GM12878 (cell line): Measurements from ENCODE around the gene PPM1A. TPM values are rescaled to one million over a fixed set of nuclear protein-coding genes. Genes with fewer than 3 reads are reported as not detected.

ENCODE experiments used
- BHLHE40 ChIP-seq, 2 experiments: fragments of 450-650 bp in 1 of 2; IDR thresholded peaks; 2 replicates each; pipeline ENCODE4 v1.6.1; 2011 to 2017; ENCODE audit warnings: low read depth in 2 of 2, borderline replicate concordance in 1 of 2, improper control_type of control experiment in 1 of 2, low read length in 1 of 2, mild to moderate bottlenecking in 1 of 2
- EP300 ChIP-seq, 2 experiments: fragments of 150-350 bp in 1 of 2; IDR thresholded peaks; 2 replicates each; pipeline ENCODE4 v1.6.1; 2011 to 2012; ENCODE audit warnings: low read depth in 2 of 2, low read length in 2 of 2, borderline replicate concordance in 1 of 2, improper control_type of control experiment in 1 of 2, inconsistent platforms in 1 of 2; ENCODE audit not compliant: control insufficient read depth in 1 of 2
- ETV6 ChIP-seq, 2 experiments: fragments of 450-650 bp in 1 of 2; IDR thresholded peaks in 1 of 2; conservative IDR thresholded peaks in 1 of 2; 2 replicates each; pipeline ENCODE4 v1.6.1; 2014; ENCODE audit warnings: antibody characterized with exemption in 1 of 2, borderline replicate concordance in 1 of 2, low read depth in 1 of 2, mild to moderate bottlenecking in 1 of 2, moderate library complexity in 1 of 2
- FOS ChIP-seq: IDR thresholded peaks from 3 replicates; pipeline ENCODE4 v1.6.1; 2011; ENCODE audit warnings: borderline replicate concordance; ENCODE audit not compliant: insufficient read length; ENCODE audit errors: extremely low read depth
- IKZF1 ChIP-seq: fragments of 450-650 bp; conservative IDR thresholded peaks from 2 replicates; pipeline ENCODE4 v1.6.1; 2017; ENCODE audit warnings: antibody characterized with exemption, mild to moderate bottlenecking
- MEF2B ChIP-seq: fragments of 450-650 bp; IDR thresholded peaks from 2 replicates; pipeline ENCODE4 v1.6.1; 2018; ENCODE audit warnings: mild to moderate bottlenecking, moderate library complexity; ENCODE audit not compliant: partially characterized antibody, poor library complexity, severe bottlenecking
- NBN ChIP-seq: fragments of 450-650 bp; IDR thresholded peaks from 2 replicates; pipeline ENCODE4 v1.6.1; 2016
- NFYB ChIP-seq: IDR thresholded peaks from 2 replicates; pipeline ENCODE4 v1.6.1; 2011; ENCODE audit warnings: low read depth, mild to moderate bottlenecking, low read length, improper control_type of control experiment, moderate library complexity; ENCODE audit not compliant: insufficient read depth
- PML ChIP-seq: IDR thresholded peaks from 2 replicates; pipeline ENCODE4 v1.6.1; 2012; ENCODE audit warnings: low read length, inconsistent platforms
- POLR2AphosphoS5 ChIP-seq: IDR thresholded peaks from 2 replicates; pipeline ENCODE4 v1.6.1; 2011; ENCODE audit warnings: mild to moderate bottlenecking, low read length, inconsistent platforms
- RFX5 ChIP-seq: IDR thresholded peaks from 2 replicates; pipeline ENCODE4 v1.6.1; 2011; ENCODE audit warnings: low read depth, low read length, improper control_type of control experiment
- STAT1 ChIP-seq: fragments of 450-650 bp; conservative IDR thresholded peaks from 2 replicates; pipeline ENCODE4 v1.6.1; 2014; ENCODE audit warnings: antibody characterized with exemption, mild to moderate bottlenecking
- TCF12 ChIP-seq: IDR thresholded peaks from 2 replicates; pipeline ENCODE4 v1.6.1; 2011; ENCODE audit warnings: low read depth, mild to moderate bottlenecking, low read length
- TCF3 ChIP-seq: IDR thresholded peaks from 2 replicates; pipeline ENCODE4 v1.6.1; 2012; ENCODE audit warnings: low read depth, mild to moderate bottlenecking, low read length, borderline replicate concordance; ENCODE audit not compliant: insufficient read depth
- polyA plus RNA-seq, 11 experiments: library from polyadenylated mRNA; depleted of rRNA in 4 of 11; unstranded in 6 of 11; stranded (reverse) in 5 of 11; fragments of >200 nt; fragmentation: Nextera tagmentation in 4 of 11; fragmentation: Illumina TruSeq in 1 of 11; extraction: Ambion mirVana in 4 of 11; extraction: Trizol in 1 of 11; gene quantifications; 1 replicate in 1 of 11; 2 replicates in 10 of 11; pipeline versions ENCODE4 v1.2.1 to v1.2.3, GENCODE V29; 2011 to 2016; ENCODE audit warnings: inconsistent platforms in 2 of 11, missing spikeins in 2 of 11, low read depth in 1 of 11
- total RNA-seq, 4 experiments: library from RNA; depleted of rRNA in 3 of 4; stranded (reverse); fragments of >200 nt in 3 of 4; fragmentation: Illumina TruSeq in 1 of 4; extraction: Trizol in 1 of 4; gene quantifications; 2 replicates each; pipeline versions ENCODE4 v1.2.1 to v1.2.3, GENCODE V29; 2013 to 2021
- TF ChIP-seq, protein P1 (sequence below): IDR thresholded peaks from 2 replicates; pipeline ENCODE4 v1.6.1; 2012; ENCODE audit warnings: mild to moderate bottlenecking, low read depth, low read length
- TF ChIP-seq, protein P2 (sequence below): IDR thresholded peaks from 2 replicates; pipeline ENCODE4 v1.6.1; 2011; ENCODE audit warnings: low read depth, low read length, improper control_type of control experiment, borderline replicate concordance
- TF ChIP-seq, protein P3 (sequence below): IDR thresholded peaks from 2 replicates; pipeline ENCODE4 v1.6.1; 2011; ENCODE audit warnings: mild to moderate bottlenecking, low read depth, low read length, moderate library complexity; ENCODE audit not compliant: insufficient replicate concordance
- TF ChIP-seq, protein P4 (sequence below): fragments of 450-650 bp; IDR thresholded peaks from 2 replicates; pipeline ENCODE4 v1.6.1; 2016; ENCODE audit warnings: mild to moderate bottlenecking
- TF ChIP-seq, protein P5 (sequence below): IDR thresholded peaks from 2 replicates; pipeline ENCODE4 v1.6.1; 2011; ENCODE audit warnings: borderline replicate concordance, low read depth, mild to moderate bottlenecking, moderate library complexity, mixed read lengths, low read length; ENCODE audit not compliant: insufficient read depth; ENCODE audit errors: extremely low read length

Gene PPM1A
- total and polyA plus RNA-seq, 10 of the 15 experiments (the other 5 are each of a cell fraction or from before 2014, with no cell fraction given): 16.8 to 124 (median 47.0) TPM

DNA sequence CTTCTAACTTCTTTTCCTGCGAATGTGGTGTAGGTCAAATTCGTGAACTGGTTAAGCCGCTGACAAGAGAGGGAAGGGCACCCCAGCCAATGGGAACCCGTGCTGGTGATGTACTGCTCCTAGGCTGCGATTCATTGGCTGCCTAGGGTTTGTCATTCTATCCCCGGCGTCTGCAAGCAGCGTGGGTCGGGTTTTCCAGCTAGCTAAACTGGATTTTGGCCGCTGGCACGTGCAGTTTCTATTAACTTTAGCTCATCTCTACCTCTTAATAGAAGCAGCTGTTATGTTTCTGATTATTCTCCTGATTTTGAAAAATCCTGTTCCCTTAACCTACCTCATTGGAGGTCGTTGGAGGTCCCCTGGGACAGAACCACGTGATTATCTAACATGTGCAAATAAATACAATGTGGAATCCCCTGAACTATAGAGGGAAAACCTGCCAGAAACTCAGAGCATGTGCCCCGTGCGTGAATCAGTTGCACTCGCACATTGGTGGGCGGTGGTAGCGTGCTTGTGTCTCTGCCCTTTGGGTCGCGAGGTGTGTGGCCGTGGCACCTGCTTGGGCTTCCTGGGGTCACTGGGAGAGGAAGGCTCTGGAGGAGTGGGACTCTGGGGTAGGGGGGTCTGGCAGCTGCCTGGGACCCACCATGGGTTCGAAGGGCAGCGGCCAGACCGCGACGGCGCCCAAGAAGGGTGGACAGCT, 876 bp upstream of the PPM1A start (continued):
- peak; percentile 64; the same call in 1 of the 2 replicates for TF ChIP-seq TCF12
- TF ChIP-seq ETV6 (conservative IDR thresholded peaks at IDR 0.05 in 1 of 2, IDR thresholded peaks at IDR 0.05 in 1 of 2; ENCODE audit: borderline replicate concordance in 1 of 2, low read depth in 1 of 2): 0 out of 4 replicates have a peak, but pooled peaks of 1 of the 2 experiments have one; percentile 6
- TF ChIP-seq, protein P1, sequence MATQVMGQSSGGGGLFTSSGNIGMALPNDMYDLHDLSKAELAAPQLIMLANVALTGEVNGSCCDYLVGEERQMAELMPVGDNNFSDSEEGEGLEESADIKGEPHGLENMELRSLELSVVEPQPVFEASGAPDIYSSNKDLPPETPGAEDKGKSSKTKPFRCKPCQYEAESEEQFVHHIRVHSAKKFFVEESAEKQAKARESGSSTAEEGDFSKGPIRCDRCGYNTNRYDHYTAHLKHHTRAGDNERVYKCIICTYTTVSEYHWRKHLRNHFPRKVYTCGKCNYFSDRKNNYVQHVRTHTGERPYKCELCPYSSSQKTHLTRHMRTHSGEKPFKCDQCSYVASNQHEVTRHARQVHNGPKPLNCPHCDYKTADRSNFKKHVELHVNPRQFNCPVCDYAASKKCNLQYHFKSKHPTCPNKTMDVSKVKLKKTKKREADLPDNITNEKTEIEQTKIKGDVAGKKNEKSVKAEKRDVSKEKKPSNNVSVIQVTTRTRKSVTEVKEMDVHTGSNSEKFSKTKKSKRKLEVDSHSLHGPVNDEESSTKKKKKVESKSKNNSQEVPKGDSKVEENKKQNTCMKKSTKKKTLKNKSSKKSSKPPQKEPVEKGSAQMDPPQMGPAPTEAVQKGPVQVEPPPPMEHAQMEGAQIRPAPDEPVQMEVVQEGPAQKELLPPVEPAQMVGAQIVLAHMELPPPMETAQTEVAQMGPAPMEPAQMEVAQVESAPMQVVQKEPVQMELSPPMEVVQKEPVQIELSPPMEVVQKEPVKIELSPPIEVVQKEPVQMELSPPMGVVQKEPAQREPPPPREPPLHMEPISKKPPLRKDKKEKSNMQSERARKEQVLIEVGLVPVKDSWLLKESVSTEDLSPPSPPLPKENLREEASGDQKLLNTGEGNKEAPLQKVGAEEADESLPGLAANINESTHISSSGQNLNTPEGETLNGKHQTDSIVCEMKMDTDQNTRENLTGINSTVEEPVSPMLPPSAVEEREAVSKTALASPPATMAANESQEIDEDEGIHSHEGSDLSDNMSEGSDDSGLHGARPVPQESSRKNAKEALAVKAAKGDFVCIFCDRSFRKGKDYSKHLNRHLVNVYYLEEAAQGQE: 0 out of 2 replicates have a peak, but pooled peaks have one; percentile 26
- peak; percentile 19; the same call in 1 of the 2 replicates for TF ChIP-seq PML
- TF ChIP-seq, protein P2, sequence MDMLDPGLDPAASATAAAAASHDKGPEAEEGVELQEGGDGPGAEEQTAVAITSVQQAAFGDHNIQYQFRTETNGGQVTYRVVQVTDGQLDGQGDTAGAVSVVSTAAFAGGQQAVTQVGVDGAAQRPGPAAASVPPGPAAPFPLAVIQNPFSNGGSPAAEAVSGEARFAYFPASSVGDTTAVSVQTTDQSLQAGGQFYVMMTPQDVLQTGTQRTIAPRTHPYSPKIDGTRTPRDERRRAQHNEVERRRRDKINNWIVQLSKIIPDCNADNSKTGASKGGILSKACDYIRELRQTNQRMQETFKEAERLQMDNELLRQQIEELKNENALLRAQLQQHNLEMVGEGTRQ: peak; percentile 59; the same call in 1 of the 2 replicates
- TF ChIP-seq IKZF1: 0 out of 2 replicates have a peak, but pooled peaks have one; percentile 39
- TF ChIP-seq, protein P3, sequence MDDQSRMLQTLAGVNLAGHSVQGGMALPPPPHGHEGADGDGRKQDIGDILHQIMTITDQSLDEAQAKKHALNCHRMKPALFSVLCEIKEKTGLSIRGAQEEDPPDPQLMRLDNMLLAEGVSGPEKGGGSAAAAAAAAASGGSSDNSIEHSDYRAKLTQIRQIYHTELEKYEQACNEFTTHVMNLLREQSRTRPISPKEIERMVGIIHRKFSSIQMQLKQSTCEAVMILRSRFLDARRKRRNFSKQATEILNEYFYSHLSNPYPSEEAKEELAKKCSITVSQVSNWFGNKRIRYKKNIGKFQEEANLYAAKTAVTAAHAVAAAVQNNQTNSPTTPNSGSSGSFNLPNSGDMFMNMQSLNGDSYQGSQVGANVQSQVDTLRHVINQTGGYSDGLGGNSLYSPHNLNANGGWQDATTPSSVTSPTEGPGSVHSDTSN: peak; percentile 92
- 0 out of 2 replicates have a peak, but pooled peaks have one; percentile 25 for TF ChIP-seq RFX5
- peak; percentile 98 for TF ChIP-seq MEF2B
- TF ChIP-seq NFYB: peak; percentile 87
- peak; percentile 44 for TF ChIP-seq FOS
- TF ChIP-seq STAT1: no peak
- TF ChIP-seq TCF3: 0 out of 2 replicates have a peak, but pooled peaks have one; percentile 49
- TF ChIP-seq NBN: no peak; the same call in 1 of the 2 replicates
- TF ChIP-seq, protein P4, sequence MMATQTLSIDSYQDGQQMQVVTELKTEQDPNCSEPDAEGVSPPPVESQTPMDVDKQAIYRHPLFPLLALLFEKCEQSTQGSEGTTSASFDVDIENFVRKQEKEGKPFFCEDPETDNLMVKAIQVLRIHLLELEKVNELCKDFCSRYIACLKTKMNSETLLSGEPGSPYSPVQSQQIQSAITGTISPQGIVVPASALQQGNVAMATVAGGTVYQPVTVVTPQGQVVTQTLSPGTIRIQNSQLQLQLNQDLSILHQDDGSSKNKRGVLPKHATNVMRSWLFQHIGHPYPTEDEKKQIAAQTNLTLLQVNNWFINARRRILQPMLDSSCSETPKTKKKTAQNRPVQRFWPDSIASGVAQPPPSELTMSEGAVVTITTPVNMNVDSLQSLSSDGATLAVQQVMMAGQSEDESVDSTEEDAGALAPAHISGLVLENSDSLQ: peak; percentile 97
- TF ChIP-seq, protein P5, sequence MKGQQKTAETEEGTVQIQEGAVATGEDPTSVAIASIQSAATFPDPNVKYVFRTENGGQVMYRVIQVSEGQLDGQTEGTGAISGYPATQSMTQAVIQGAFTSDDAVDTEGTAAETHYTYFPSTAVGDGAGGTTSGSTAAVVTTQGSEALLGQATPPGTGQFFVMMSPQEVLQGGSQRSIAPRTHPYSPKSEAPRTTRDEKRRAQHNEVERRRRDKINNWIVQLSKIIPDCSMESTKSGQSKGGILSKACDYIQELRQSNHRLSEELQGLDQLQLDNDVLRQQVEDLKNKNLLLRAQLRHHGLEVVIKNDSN: peak; percentile 45
- 0 out of 4 replicates have a peak, but pooled peaks of 1 of the 2 experiments have one; percentile 44 for TF ChIP-seq EP300 (IDR thresholded peaks at IDR 0.05; ENCODE audit: borderline replicate concordance in 1 of 2, control insufficient read depth in 1 of 2, low read depth in 2 of 2, low read length in 2 of 2)
- TF ChIP-seq BHLHE40 (IDR thresholded peaks at IDR 0.05; ENCODE audit: borderline replicate concordance in 1 of 2, low read depth in 2 of 2, low read length in 1 of 2): peak; percentile 93 to 95
- peak; percentile 86 for TF ChIP-seq POLR2AphosphoS5
